Hypothalamus (tissue), 51 donors: ENCODE results near the gene SERP1.

Experiments used
- DNase-seq, 51 donors: peaks; one replicate each; lab custom pipeline; 2025; lab: John Stamatoyannopoulos, UW

SERP1 gene

GRCh38 chr3:150494411-150494977 lies 51.8 kb downstream of the SERP1 start:
- no peak for DNase-seq
